IPS-15b (cell line): Measurements from ENCODE around the gene PIK3R1.

Experiments
- H3K27me3 ChIP-seq: one replicate; pipeline ENCODE4 v1.6.1; 2013; ENCODE audit warnings: low read length; ENCODE audit not compliant: control insufficient read depth, insufficient read depth
- H3K36me3 ChIP-seq: one replicate; pipeline ENCODE4 v1.6.1; 2013; ENCODE audit warnings: low read length; ENCODE audit not compliant: control insufficient read depth, insufficient read depth
- H3K4me1 ChIP-seq: one replicate; pipeline ENCODE4 v1.6.1; 2013; ENCODE audit warnings: mild to moderate bottlenecking, low read length; ENCODE audit not compliant: control insufficient read depth, insufficient read depth
- H3K4me3 ChIP-seq: one replicate; pipeline ENCODE4 v1.5.1; 2013; ENCODE audit warnings: low read depth, low read length
- H3K9ac ChIP-seq: one replicate; pipeline ENCODE4 v1.6.1; 2013; ENCODE audit warnings: low read depth, mild to moderate bottlenecking, low read length
- H3K9me3 ChIP-seq: one replicate; pipeline ENCODE4 v1.6.1; 2013; ENCODE audit warnings: mild to moderate bottlenecking, low read length; ENCODE audit not compliant: control insufficient read depth, insufficient read depth

Gene PIK3R1

DNA sequence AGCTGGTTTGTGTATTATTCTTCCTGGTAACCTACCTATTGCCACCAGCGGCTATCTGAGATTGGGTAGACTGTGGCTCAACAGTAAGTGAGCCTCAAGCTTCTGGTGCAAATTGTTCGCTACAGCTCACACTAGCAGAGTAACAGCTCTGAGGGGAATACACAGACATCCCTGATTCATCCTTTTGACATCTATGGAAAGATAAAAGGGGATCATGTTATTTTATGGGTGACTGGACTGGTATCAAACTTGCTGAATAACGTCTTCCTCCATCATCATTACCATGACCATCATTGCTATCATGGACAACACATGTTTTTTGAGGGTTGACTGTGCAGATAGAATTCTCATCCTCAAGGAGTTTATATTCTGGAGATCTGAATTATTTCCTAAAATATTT, 129.6 kb downstream of the PIK3R1 start:
- Histone ChIP-seq H3K27me3 (no peaks in the 10 kb centered on the region), H3K36me3 (no peaks in the 10 kb centered on the region), H3K4me1 (no peaks in the 10 kb centered on the region), H3K4me3 (no peak overlapping the region), H3K9me3 (no peaks in the 10 kb centered on the region), H3K9ac (no peak overlapping the region)

- no peaks in the 10 kb centered on the region for H3K9me3 ChIP-seq
- no peaks in the 10 kb centered on the region for H3K4me1 ChIP-seq
- no peaks in the 10 kb centered on the region for H3K27me3 ChIP-seq
- H3K36me3 ChIP-seq: no peaks in the 10 kb centered on the region
- no peak overlapping the region for H3K9ac ChIP-seq
- no peak overlapping the region for H3K4me3 ChIP-seq
Observed at GRCh38 chr5:68345582-68345981, 130.0 kb downstream of the PIK3R1 start.

DNA sequence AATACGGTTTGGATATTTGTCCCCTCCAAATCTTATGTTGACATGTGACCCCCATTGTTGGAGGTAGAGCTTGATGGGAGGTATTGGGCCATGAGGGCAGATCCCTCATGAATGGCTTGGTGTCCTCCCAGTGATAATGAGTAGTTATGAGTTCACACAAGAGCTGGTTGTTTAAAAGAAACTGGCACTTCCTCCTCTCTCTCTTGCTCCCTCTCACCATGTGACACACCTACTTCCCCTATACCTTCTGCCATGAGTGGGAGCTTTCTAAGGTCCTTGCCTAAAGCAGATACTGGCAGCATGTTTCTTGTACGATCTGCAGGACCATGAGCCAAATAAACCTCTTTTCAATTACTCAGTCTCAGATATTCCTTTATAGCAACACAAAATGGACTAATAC, 132.0 kb downstream of the PIK3R1 start:
- H3K9ac ChIP-seq: no peak overlapping the region
- no peaks in the 10 kb centered on the region for H3K27me3 ChIP-seq
- H3K4me1 ChIP-seq: no peaks in the 10 kb centered on the region
- no peaks in the 10 kb centered on the region for H3K36me3 ChIP-seq
- H3K9me3 ChIP-seq: no peaks in the 10 kb centered on the region
- no peak overlapping the region for H3K4me3 ChIP-seq

- Histone ChIP-seq H3K27me3 (no peaks in the 10 kb centered on the region), H3K9me3 (no peaks in the 10 kb centered on the region)
Observed at GRCh38 chr5:68348447-68349222, 133.1 kb downstream of the PIK3R1 start.

DNA sequence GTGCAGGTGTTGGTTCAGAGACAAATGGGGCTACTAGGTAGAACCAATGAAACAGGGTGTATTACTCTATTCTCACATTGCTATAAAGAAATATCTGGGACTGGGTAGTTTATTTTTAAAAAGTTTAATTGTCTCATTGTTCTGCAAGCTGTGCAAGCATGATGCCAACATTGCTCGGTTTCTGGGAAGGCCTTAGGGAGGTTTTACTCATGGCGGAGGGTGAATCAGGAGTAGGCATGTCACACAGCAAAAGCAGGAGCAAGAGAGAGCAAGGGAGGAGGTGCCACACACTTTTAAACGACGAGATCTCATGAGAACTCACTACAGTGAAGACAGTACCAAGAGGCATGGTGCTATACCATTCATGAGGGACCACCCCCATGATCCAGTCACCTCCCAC, 134.6 kb downstream of the PIK3R1 start:
- no peaks in the 10 kb centered on the region for H3K36me3 ChIP-seq
- H3K9me3 ChIP-seq: no peaks in the 10 kb centered on the region
- H3K4me3 ChIP-seq: no peak overlapping the region
- H3K4me1 ChIP-seq: no peaks in the 10 kb centered on the region
- no peak overlapping the region for H3K9ac ChIP-seq
- H3K27me3 ChIP-seq: no peaks in the 10 kb centered on the region

More at GRCh38 chr5:68348447-68349222, 133.1 kb downstream of the PIK3R1 start:
- Histone ChIP-seq H3K4me3 (no peak overlapping the region), H3K4me1 (no peaks in the 10 kb centered on the region), H3K36me3 (no peaks in the 10 kb centered on the region), H3K9ac (no peak overlapping the region)
